SIG-M5 (cell line): ENCODE results near the gene EFNA1.

Source experiments
- DNase-seq: peaks from one replicate; lab custom pipeline; 2025; lab: John Stamatoyannopoulos, UW

Gene EFNA1

GRCh38 chr1:155174324-155175280, 46.9 kb downstream of the EFNA1 start:
- DNase-seq = no peak

- no peak for DNase-seq
Measured at GRCh38 chr1:155175281-155175926, 47.7 kb downstream of the EFNA1 start.

- no peak for DNase-seq
Measured at GRCh38 chr1:155175927-155176371, 48.3 kb downstream of the EFNA1 start.

DNA sequence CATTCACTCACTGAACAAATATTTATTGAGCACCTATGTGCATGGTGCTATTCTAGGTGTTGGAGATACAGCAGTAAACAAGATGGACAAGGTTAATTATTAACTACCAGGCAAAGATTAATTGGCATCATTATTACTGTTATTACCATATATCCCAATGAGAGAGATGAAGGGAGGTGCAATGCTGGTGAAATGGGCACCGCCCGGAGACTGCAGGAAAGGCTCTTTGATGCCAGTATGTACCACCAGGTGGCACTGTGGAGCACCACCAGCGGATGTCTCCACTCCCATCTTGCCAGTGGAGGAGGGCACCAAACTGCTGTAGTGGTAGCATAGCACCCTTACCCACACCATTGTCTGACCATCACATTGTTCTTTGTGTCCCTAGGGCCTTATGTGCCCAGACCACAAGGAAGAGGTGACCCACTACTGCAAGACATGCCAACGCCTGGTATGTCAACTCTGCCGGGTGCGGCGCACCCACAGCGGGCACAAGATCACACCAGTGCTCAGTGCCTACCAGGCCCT, 48.9 kb downstream of the EFNA1 start:
- DNase-seq = peak; percentile 30

DNA sequence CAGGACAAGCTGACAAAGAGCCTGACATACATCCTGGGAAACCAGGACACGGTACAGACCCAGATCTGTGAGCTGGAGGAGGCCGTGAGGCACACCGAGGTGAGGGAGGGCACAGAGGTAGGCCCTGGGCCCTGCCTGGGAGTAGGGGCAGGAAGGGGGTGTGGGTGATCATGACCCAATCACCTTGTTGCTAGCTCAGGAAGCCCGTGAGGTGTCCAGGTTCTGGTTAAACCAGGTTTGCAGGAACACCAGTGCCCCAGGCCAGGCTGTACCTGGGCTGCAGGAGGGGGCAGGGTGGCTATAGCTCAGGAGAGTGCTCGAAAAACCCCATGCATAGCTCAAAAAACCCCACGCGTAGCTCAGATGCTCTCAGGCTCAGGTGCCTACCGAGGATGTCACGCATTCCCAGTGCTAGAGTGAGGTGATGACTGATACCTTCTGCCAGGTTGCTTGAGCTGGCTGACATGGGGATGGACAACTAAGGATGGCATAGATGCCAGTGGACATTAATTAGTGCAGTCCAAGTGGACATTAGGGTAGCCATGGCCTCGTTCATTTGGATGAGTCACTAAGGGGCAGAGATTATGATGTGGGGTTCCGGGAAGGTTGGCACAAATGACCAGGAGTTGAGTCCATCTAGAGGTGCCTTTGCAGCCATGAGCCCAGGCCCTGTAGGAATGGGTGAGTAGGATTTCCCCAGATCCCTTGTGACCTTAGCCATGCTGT, 49.7 kb downstream of the EFNA1 start:
- no peak for DNase-seq

- DNase-seq = no peak
Measured at GRCh38 chr1:155177918-155178281, 50.2 kb downstream of the EFNA1 start.

GRCh38 chr1:155178441-155179111, 50.9 kb downstream of the EFNA1 start:
- DNase-seq = no peak

- no peak for DNase-seq
Measured at GRCh38 chr1:155179112-155180031, 51.7 kb downstream of the EFNA1 start.

GRCh38 chr1:155181371-155182051, 53.8 kb downstream of the EFNA1 start:
- no peak for DNase-seq

DNA sequence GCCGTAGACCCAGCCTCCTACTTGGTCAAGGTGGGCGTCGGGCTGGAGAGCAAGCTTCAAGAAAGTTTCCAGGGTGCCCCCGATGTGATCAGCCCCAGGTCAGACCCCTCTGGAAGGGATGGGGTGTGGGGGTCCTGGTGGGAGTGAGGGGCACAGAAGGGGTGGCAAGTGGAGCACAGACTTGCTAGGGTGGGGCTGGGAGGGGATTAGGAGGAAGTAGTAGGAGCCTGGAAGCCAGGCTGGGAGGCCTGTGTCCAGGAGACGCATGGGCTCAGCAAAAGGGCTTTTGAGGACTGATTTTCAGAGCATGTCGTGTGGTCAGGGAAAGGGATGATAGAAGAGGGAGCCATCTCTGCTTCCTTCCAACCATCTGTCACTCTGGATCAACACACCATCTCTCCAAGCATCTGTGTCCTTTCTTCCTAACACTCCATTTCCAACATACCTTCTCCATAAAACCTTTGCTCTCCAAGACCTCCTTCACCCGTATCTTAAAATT, 54.4 kb downstream of the EFNA1 start:
- no peak for DNase-seq

GRCh38 chr1:155183775-155184221, 56.1 kb downstream of the EFNA1 start:
- no peak for DNase-seq

GRCh38 chr1:155184351-155184811, 56.7 kb downstream of the EFNA1 start:
- DNase-seq = no peak
